ENCODE results near the gene BRCA1. TPM values are rescaled to one million over a fixed set of nuclear protein-coding genes. Genes with fewer than 3 reads are reported as not detected.

Gene BRCA1
- polyA plus RNA-seq, 1 donor from 2014 or later: 1.0 TPM

GRCh38 chr17:43143201-43143600 is 18.0 kb upstream of the BRCA1 start:
- Histone ChIP-seq H4K20me1 (ENCODE audit: insufficient read depth) (no peaks in the 10 kb centered on the region), H3K4me2 (ENCODE audit: low read length) (no peak overlapping the region), H3K27me3 (ENCODE audit: insufficient read depth, low read depth, low read length) (no peaks in the 10 kb centered on the region), H3K9me3 (ENCODE audit: low read length) (no peaks in the 10 kb centered on the region), H3K27ac (ENCODE audit: low read length) (no peak overlapping the region), H2AFZ (ENCODE audit: low read depth, low read length) (no peak overlapping the region), H3K79me2 (replicated peaks; ENCODE audit: insufficient read depth, low read length) (no peaks in the 10 kb centered on the region), H3K9ac (ENCODE audit: low read length) (no peak overlapping the region), H3K9me2 (ENCODE audit: insufficient read depth, low read length) (no peaks in the 10 kb centered on the region), H3F3A (ENCODE audit: insufficient read depth, low read length, poor library complexity, severe bottlenecking) (no peaks in the 10 kb centered on the region), H3K4me3 (ENCODE audit: low read length) (no peak overlapping the region), H3K36me3 (ENCODE audit: insufficient read depth, low read length) (no peaks in the 10 kb centered on the region)
- TF ChIP-seq MXI1 (conservative IDR thresholded peaks at IDR 0.05; ENCODE audit: poor library complexity, severe bottlenecking) (no peak), EP300 (conservative IDR thresholded peaks at IDR 0.05; ENCODE audit: poor library complexity, severe bottlenecking) (no peak), RAD21 (conservative IDR thresholded peaks at IDR 0.05) (no peak), REST (IDR thresholded peaks at IDR 0.05; ENCODE audit: borderline replicate concordance) (no peak), EZH2 (IDR thresholded peaks at IDR 0.05; ENCODE audit: borderline replicate concordance, insufficient read depth, low read length, poor library complexity, severe bottlenecking) (no peak), SMC3 (conservative IDR thresholded peaks at IDR 0.05; ENCODE audit: poor library complexity) (no peak), TAF1 (IDR thresholded peaks at IDR 0.05; ENCODE audit: low read depth) (no peak), POLR2AphosphoS5 (IDR thresholded peaks at IDR 0.05) (no peak), CTCF (IDR thresholded peaks at IDR 0.05; ENCODE audit: poor library complexity, severe bottlenecking) (no peak)

GRCh38 chr17:43142153-43142552 is 17.0 kb upstream of the BRCA1 start:
- Histone ChIP-seq H3K36me3 (ENCODE audit: insufficient read depth, low read length) (no peaks in the 10 kb centered on the region), H3K9me3 (ENCODE audit: low read length) (no peaks in the 10 kb centered on the region)

More at GRCh38 chr17:43142153-43142552, 17.0 kb upstream of the BRCA1 start:
- Histone ChIP-seq H3F3A (ENCODE audit: insufficient read depth, low read length, poor library complexity, severe bottlenecking) (no peaks in the 10 kb centered on the region), H3K4me3 (ENCODE audit: low read length) (no peak overlapping the region), H3K4me2 (ENCODE audit: low read length) (no peak overlapping the region), H3K79me2 (replicated peaks; ENCODE audit: insufficient read depth, low read length) (no peaks in the 10 kb centered on the region), H2AFZ (ENCODE audit: low read depth, low read length) (no peak overlapping the region), H3K27me3 (ENCODE audit: insufficient read depth, low read depth, low read length) (no peaks in the 10 kb centered on the region), H4K20me1 (ENCODE audit: insufficient read depth) (no peaks in the 10 kb centered on the region), H3K9me2 (ENCODE audit: insufficient read depth, low read length) (no peaks in the 10 kb centered on the region), H3K27ac (ENCODE audit: low read length) (no peak overlapping the region), H3K9ac (ENCODE audit: low read length) (no peak overlapping the region)
- TF ChIP-seq MXI1 (conservative IDR thresholded peaks at IDR 0.05; ENCODE audit: poor library complexity, severe bottlenecking): no peak
- no peak for TF ChIP-seq EZH2 (IDR thresholded peaks at IDR 0.05; ENCODE audit: borderline replicate concordance, insufficient read depth, low read length, poor library complexity, severe bottlenecking)
- no peak for TF ChIP-seq EP300 (conservative IDR thresholded peaks at IDR 0.05; ENCODE audit: poor library complexity, severe bottlenecking)
- no peak for TF ChIP-seq REST (IDR thresholded peaks at IDR 0.05; ENCODE audit: borderline replicate concordance)
- no peak for TF ChIP-seq CTCF (IDR thresholded peaks at IDR 0.05; ENCODE audit: poor library complexity, severe bottlenecking)
- TF ChIP-seq TAF1 (IDR thresholded peaks at IDR 0.05; ENCODE audit: low read depth): no peak
- no peak for TF ChIP-seq SMC3 (conservative IDR thresholded peaks at IDR 0.05; ENCODE audit: poor library complexity)
- no peak for TF ChIP-seq RAD21 (conservative IDR thresholded peaks at IDR 0.05)
- no peak for TF ChIP-seq POLR2AphosphoS5 (IDR thresholded peaks at IDR 0.05)

All from neural cell (in vitro differentiated cells).